NCI-H2107 treated with DMSO at 0.1 percent for 48 hours (cell line): ENCODE measurements around the gene OR51M1.
"Not testable (repeated sequence)": the region's sequence is repeated elsewhere in the genome, so short reads cannot be mapped to it uniquely, and the experiment has no call there.

Experiments
- DNase-seq: peaks from one replicate; lab custom pipeline; 2025; ENCODE audit not compliant: unreplicated experiment; lab: John Stamatoyannopoulos, UW

Gene OR51M1, protein sequence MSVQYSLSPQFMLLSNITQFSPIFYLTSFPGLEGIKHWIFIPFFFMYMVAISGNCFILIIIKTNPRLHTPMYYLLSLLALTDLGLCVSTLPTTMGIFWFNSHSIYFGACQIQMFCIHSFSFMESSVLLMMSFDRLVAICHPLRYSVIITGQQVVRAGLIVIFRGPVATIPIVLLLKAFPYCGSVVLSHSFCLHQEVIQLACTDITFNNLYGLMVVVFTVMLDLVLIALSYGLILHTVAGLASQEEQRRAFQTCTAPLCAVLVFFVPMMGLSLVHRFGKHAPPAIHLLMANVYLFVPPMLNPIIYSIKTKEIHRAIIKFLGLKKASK

GRCh38 chr11:5383576-5383975 lies at the start of gene OR51M1:
OR51M1 (plus strand) TSS chr11:5383812; CDS start chr11:5389399, 5,587 bp downstream.
- DNase-seq: no peak

DNA sequence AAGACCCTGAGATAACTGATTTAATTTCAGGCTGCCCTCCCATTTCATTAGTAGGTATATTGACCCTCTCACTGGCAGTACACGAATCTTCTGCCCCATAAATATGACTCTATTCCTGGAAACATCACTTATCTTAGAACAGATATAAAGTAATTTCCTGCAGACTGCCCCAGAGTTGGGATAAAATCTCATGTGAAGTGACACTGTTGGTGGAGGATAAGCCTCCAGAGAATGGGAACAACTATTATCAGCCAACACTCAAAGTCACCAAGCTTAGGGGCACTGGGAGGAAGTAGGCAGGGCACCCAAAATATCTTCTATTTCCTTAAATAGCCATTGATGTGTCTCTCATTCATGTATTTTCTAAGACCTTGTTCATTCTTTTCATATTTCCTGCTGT lies 48.4 kb upstream of the OR51M1 start:
- DNase-seq: no peak

GRCh38 chr11:5336331-5336730 lies 47.3 kb upstream of the OR51M1 start:
- DNase-seq: no peak

DNA sequence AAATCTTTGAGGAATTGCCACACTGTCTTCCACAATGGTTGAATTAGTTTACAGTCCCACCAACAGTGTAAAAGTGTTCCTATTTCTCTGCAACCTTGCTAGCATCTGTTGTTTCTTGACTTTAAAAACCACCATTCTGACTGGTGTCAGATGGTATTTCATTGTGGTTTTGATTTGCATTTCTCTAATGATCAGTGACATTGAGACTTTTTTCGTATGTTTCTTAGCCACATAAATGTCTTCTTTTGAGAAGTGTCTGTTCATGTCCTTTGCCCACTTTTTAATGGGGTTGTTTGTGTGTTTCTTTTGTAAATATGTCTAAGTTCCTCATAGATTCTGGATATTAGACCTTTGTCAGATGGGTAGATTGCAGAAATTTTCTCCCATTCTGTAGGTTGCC lies 46.4 kb upstream of the OR51M1 start:
- DNase-seq: not testable (repeated sequence)

GRCh38 chr11:5339771-5340322 lies 43.8 kb upstream of the OR51M1 start:
- no peak for DNase-seq

- DNase-seq: no peak
Observed at GRCh38 chr11:5343474-5344335, 39.9 kb upstream of the OR51M1 start, which contains the start of gene OR51B5. OR51B5 (minus strand) TSS chr11:5343524; CDS start chr11:5343524, 0 bp downstream.

DNA sequence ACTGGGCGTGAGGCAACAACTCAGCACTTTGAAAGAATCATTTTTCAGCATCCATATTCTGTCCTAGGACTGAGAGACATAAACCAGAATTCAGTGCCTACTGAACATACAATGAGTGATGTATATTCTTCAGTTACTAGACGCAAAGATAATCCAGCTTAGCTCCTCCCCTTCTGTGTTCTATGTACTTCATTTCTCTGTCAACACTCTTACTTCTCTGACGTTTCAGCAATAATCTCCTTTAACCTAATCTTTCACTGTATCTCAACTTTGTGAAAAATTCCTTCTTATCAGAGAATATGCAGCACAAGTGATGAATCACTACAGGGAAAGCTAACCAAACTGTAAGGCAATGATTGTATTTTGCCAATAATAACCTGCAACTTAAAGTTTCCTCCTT lies 37.8 kb upstream of the OR51M1 start:
- DNase-seq: no peak

DNA sequence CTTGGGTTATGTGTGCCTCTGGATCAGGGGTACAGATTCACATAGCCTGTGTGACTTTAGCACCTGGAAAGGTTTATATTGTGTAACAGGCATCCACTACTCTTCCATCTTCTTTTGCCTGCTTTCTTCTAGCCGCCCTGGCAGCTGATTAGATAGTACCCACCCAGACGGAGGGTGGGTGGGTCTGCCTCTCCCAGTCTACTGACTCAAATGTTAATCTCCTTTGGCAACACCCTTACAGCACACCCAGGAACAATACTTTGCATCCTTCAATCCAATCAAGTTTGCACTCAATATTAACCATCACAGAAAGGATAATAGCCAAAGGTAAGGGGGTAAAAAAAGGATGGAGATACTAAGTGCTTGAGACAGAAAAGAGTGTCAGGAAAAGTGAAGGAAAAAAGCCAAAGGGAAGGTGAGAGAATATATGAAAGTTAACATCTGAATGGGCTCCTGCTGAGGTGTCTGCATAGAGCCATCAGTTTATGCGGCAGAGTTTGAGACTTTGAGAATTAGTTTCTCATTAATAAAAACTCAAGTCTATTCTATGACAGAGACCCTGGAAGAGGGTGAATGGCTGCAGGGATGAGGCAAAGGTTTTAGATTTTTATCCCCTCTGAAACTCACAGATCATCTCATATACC lies 34.9 kb upstream of the OR51M1 start:
- DNase-seq: no peak

DNA sequence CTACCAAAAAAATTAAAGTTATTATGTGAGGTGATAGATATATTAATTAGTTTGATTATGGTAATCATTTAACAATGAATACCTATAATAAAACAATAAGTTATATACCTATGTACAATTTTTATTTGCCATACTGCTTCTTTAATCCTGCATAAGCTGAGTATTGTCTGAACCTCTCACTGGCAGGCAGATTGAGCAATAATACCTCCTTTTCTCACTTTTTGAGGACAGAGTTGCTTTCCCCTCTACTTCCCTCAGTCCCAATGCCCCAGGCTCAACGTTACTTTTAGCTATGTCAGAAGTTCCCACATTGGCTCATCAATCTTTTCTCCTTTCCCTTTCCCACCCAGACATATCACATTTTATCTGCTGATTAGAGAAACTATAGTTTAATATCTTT lies 34.1 kb upstream of the OR51M1 start:
- DNase-seq: no peak

GRCh38 chr11:5351208-5351607 lies 32.4 kb upstream of the OR51M1 start, which contains the start of gene OR51B6:
OR51B6 (plus strand) TSS chr11:5351508; CDS start chr11:5351508, 0 bp downstream.
- no peak for DNase-seq

DNA sequence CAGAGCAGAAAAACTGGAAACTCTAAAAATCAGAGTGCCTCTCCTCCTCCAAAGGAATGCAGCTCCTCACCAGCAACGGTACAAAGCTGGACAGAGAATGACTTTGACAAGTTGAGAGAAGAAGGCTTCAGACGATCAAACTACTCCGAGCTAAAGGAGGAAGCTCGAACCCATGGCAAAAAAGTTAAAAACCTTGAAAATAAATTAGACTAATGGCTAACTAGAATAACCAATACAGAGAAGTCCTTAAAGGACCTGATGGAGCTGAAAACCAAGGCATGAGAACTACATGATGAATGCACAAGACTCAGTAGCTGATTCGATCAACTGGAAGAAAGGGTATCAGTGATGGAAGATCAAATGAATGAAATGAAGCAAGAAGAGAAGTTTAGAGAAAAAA lies 27.6 kb upstream of the OR51M1 start:
- DNase-seq: not testable (repeated sequence)

GRCh38 chr11:5362017-5362625 lies 21.5 kb upstream of the OR51M1 start:
- DNase-seq: no peak

DNA sequence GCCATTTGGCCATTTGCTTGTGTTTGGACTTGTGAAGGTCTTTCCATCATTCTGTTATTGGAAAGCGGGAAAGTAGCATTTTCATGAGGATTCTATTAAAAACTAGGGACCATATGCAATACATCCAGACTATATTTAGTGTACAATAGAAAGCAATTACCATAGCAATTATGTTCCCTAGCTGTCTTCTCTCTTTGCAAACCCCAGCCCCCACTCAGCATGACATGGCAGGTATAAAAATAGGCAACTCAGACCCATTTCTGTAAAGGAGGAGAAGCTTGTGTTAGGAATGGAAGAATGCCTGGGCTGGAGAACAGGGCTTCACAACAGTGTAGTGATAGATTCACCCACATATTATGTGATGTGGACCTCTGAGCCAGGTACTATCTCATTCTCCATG lies 19.9 kb upstream of the OR51M1 start:
- DNase-seq: no peak

- no peak for DNase-seq
Observed at GRCh38 chr11:5364214-5364613, 19.4 kb upstream of the OR51M1 start.

DNA sequence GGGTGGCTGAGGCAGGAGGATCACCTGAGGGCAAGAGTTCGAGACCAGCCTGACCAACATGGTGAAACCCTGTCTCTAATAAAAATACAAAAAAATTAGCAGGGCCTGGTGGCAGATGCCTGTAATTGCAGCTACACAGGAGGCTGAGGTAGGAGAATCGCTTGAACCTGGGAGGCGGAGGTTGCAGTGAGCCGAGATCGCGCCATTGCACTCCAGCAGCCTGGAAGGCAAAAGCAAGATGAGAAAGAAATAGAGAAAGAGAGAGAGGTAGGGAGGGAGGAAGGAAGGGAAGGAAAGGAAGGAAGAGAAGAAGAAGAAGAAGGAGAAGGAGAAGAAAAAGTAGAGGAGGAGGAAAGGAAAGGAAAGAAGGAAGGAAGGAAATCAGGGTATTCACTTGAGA lies 17.2 kb upstream of the OR51M1 start:
- DNase-seq: not testable (repeated sequence)

DNA sequence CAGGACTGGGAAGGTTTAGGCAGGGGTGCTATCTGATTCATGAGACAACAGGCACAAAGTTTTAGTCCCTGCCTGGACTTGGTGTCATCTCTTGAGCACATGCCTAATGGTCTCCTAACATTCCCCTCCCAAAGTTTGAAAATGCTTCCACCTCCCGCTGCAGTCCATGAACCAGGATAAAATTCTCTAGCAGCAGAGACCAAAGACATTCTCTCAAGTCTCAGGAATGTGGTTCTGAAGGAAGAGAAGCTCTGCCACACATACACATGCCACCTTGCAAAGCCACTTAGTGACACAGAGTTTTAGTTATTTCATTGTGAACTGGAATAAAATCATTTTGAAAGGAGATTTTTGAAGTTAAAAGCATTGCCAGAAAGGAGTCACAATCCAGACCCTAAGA lies 16.8 kb upstream of the OR51M1 start:
- DNase-seq: no peak

GRCh38 chr11:5367448-5368074 lies 16.1 kb upstream of the OR51M1 start:
- DNase-seq: no peak

DNA sequence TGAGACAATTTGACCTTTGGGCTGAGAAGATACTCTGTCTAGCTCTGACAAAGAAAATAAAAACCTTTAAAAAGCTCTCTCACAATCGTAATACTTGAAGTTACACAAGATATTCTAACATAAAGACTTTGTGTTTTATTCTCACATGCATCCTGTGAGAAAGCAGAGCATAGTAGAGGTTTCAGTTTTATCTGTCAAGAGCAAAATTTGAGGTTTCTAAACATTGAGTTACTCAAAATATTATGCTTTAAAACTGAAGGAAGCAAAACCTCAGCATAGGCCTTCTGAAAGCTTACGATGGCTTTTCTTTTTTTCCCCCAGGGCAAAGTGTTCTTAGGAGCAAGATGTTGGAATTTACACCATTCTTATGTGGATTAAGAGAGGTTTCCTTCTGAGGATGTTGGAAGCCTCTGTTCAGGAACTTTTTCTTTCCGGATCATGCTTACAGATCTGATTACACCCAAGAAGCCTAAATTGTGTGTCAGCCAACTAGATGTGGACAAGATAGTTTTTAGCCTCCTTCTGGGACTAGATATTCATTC lies 15.0 kb upstream of the OR51M1 start:
- no peak for DNase-seq

DNA sequence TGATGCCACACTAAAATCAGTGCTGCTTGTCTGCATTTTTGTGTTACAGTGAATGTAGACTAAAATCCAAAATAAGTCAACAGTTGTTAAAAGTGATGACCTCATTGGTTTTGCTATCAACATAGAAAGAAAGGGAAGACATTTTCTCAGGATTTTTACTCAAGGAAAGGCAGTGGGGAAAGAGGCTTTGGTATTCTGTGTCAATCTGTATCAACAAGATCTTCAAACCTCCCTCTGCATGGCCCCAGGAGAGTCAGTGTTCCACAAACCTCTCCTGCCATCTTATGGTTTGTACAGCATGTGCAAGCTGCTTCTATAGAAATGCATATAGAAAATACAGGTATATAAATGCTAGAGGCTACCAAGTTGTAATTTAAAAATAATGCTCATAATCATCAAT lies 13.8 kb upstream of the OR51M1 start:
- no peak for DNase-seq

GRCh38 chr11:5380740-5381342 lies 2.8 kb upstream of the OR51M1 start:
- DNase-seq: peak; percentile 1
